Type B pancreatic cell (in vitro differentiated cells): ENCODE results near the gene CEP250. TPM values are rescaled to one million over a fixed set of nuclear protein-coding genes. Genes with fewer than 3 reads are reported as not detected.

Experiments used
- microRNA-seq: library from miRNA; unstranded; fragments of <30 nt; microRNA quantifications from one replicate; pipeline ENCODE4, GENCODE V29; 2020
- total RNA-seq: library from RNA; stranded (reverse); gene quantifications from 2 replicates; pipeline ENCODE4 v1.2.1, GENCODE V29; 2021; ENCODE audit warnings: low replicate concordance

The CEP250 gene
- total RNA-seq, 1 donor from 2014 or later, result 57.1 TPM

Small RNA genes within 50 kb of the gene (microRNA-seq; reads per million reads assigned to microRNA genes)
- gene MIR1289-1, result not detected

Other genes with a start within 250 kb of the CEP250 start
- 2.2 and 2.6 TPM in 2 replicates for gene MMP24, start 228.9 kb upstream of the CEP250 start, total RNA-seq
- gene MMP24OS, start 177.5 kb upstream of the CEP250 start, total RNA-seq, result 63.1 and 77.1 TPM in 2 replicates
- 124 and 185 TPM in 2 replicates for gene EIF6, start 170.8 kb upstream of the CEP250 start, total RNA-seq
- gene FAM83C, start 163.2 kb upstream of the CEP250 start, total RNA-seq, result not detected in 2 replicates
- 41.3 and 62.4 TPM in 2 replicates for gene UQCC1, start 43.6 kb upstream of the CEP250 start, total RNA-seq
- 1.3 TPM in 1 of 2 replicates, not detected in the other for gene GDF5, start 17.4 kb upstream of the CEP250 start, total RNA-seq
- gene C20orf173, start 74.1 kb downstream of the CEP250 start, total RNA-seq, result not detected in 2 replicates
- gene ERGIC3, start 86.5 kb downstream of the CEP250 start, total RNA-seq, result 264 and 288 TPM in 2 replicates
- gene SPAG4, start 160.2 kb downstream of the CEP250 start, total RNA-seq, result 1.6 and 2.4 TPM in 2 replicates
- 115 and 192 TPM in 2 replicates for gene CPNE1, start 209.3 kb downstream of the CEP250 start, total RNA-seq
- gene RBM12, start 209.3 kb downstream of the CEP250 start, total RNA-seq, result 122 and 153 TPM in 2 replicates
- 26.7 and 29.9 TPM in 2 replicates for gene NFS1, start 243.8 kb downstream of the CEP250 start, total RNA-seq
- 131 and 160 TPM in 2 replicates for gene ROMO1, start 243.8 kb downstream of the CEP250 start, total RNA-seq